H54 (cell line): Measurements from ENCODE around the gene NAA50.

ENCODE experiments used
- DNase-seq: peaks from one replicate; pipeline ENCODE4 v3.0.0; 2011; ENCODE audit warnings: low spot score, mixed read lengths; ENCODE audit not compliant: insufficient read length
- FAIRE-seq: peaks from 3 replicates; lab custom pipeline; 2011; peaks lifted over from hg19 to GRCh38; lab: Jason Lieb, UNC
- POLR2A ChIP-seq: IDR thresholded peaks from 2 replicates; pipeline ENCODE4 v1.6.1; 2011; ENCODE audit warnings: low read depth, mild to moderate bottlenecking, low read length

NAA50 gene

DNA sequence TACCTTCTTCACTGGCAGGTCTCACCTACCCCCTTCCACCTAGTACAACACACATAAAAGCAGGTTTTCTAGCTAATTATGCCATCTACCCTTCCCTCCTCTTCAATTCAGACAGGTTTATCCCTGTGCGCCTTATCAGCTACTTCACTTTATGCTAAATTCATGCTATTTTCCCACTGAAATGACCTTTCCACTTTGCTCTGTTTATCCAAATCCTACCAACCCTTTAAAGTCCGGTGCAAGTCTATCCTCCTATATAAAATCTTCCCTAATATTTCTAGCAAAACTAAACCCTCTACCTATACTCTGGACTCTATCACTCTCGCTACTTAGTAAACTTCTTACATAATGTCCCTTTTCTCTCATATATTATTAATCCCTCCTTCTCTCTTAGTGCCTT is 55.6 kb downstream of the NAA50 start:
- DNase-seq, result no peak
- FAIRE-seq, result no peak
- TF ChIP-seq POLR2A, result no peak

- FAIRE-seq (no peak), DNase-seq (no peak)
- no peak for TF ChIP-seq POLR2A
These were observed 59.9 kb downstream of the NAA50 start for GRCh38 chr3:113685956-113686721.

GRCh38 chr3:113685124-113685523 is 60.9 kb downstream of the NAA50 start:
- no peak for TF ChIP-seq POLR2A
- FAIRE-seq (no peak), DNase-seq (no peak)

DNA sequence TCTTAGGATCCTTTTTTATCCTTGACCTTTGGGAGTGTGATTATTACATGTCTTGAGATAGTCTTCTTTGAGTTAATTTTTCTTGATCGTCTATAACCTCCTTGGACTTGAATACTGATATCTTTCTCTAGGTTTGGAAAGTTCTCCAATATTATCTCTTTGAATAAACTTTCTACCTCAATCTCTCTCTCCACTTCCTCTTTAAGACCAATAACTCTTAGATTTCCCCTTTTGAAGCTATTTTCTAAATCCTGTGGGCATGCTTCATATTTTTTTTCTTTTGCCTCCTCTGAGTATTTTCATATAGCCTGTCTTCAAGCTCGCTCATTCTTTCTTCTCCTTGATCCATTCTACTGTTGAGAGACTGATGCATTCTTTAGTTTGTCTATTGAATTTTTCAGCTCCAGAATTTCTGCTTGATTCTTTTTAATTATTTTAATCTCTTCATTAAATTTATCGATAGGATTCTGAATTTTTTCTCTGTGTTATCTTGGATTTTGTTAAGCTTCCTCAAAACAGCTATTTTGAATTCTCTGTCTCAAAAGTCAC is 61.7 kb downstream of the NAA50 start:
- DNase-seq (no peak), FAIRE-seq (no peak)
- no peak for TF ChIP-seq POLR2A

DNA sequence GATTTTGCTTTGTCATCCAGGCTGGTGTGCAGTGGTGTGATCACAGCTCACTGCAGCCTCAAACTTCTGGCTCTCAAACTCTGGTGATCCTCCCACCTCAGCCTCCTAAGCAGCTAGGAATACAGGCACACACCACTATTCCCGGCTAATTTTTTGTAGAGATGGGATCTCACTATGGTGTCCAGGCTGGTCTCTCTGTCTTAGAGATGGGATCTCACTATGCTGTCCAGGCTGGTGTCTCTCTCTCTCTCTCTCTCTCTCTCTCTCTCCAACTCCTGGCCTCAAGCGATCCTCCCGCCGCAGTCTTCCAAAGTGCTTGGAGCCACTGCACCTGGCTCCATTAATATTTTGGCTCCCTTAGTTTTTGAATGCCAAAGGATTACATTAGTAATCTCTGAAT is 67.3 kb downstream of the NAA50 start:
- FAIRE-seq (no peak), DNase-seq (no peak)
- no peak for TF ChIP-seq POLR2A

DNA sequence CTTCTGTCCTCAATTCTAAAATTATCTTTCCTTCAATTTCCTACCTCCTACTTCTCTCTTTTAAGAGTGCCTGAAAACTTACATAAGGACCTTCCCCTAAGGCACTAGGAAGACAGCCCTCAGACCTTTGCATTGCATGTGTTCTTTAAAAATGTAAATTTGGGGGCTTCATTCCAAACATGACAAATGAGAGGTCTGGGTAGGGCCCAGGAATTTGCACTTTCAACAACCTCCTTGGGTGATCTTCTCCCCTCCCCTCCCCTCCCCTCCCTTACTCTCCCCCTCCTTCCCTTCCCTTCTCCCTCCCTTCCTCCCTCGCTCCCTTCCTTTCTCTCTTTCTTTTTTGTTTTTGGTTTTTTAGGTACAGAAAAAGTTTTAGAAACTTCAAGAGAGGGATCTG is 68.3 kb downstream of the NAA50 start:
- DNase-seq (no peak), FAIRE-seq (no peak)
- TF ChIP-seq POLR2A, result no peak

DNA sequence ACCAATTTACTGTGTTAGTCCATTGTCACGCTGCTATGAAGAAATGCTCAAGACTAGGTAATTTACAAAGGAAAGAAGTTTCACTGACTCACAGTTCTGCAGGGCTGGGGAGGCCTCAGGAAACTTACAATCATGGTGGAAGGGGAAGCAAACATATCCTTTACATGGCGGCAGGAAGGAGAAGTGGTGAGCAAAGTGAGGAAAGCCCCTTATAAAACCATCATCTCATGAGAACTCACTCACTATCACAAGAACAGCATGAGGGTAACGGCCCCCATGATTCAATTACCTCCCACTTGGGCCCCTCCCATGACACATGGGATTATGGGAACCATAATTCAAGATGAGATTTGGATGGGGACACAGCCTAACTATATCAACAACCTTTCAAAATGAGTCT is 69.8 kb downstream of the NAA50 start:
- FAIRE-seq (no peak), DNase-seq (no peak)
- TF ChIP-seq POLR2A, result no peak

GRCh38 chr3:113673593-113673992 is 72.5 kb downstream of the NAA50 start:
- TF ChIP-seq POLR2A, result no peak
- DNase-seq (no peak), FAIRE-seq (no peak)

DNA sequence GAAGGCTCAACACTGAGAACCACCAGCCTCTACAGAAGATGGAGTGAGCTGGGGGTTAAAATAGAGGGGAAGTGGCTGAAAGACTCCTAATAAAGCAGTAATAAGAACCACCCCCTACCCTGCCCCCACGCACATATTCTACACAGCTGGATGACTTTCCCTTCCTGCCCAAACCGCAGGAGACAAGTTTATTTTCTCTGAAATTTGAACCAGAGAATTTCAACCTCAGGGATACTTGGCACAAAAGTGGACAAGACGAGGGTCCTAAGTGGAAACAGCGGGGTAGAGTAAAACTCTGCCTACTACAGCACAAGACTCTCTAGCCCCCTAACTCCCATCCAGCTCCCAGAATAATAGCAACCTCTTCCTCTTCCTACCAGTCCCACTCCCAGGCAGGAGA is 78.0 kb downstream of the NAA50 start:
- DNase-seq (no peak), FAIRE-seq (no peak)
- no peak for TF ChIP-seq POLR2A
